ENCODE measurements around the gene PCDHB16. TPM values are rescaled to one million over a fixed set of nuclear protein-coding genes. Genes with fewer than 3 reads are reported as not detected.
"Not testable (repeated sequence)": the region's sequence is repeated elsewhere in the genome, so short reads cannot be mapped to it uniquely, and the experiment has no call there.

PCDHB16 gene
- total and polyA plus RNA-seq, 9 donors: 2.1 to 6.5 (median 3.9) TPM

GRCh38 chr5:141152096-141152495 lies 30.1 kb upstream of the PCDHB16 start:
- not testable (repeated sequence) for H3K4me3 ChIP-seq (ENCODE audit: low read length); H3K36me3 ChIP-seq (ENCODE audit: control insufficient read depth, insufficient read depth, low read length); H3K4me1 ChIP-seq (ENCODE audit: control insufficient read depth, insufficient read depth, low read length); DNase-seq; H3K27ac ChIP-seq (ENCODE audit: low read length)
- Histone ChIP-seq H3K27me3 (ENCODE audit: control insufficient read depth, insufficient read depth, low read length) (peaks cover 17% of the 10 kb centered on the region), H3K9me3 (replicated peaks; ENCODE audit: control insufficient read depth, low read depth, low read length) (peaks cover 40% of the 10 kb centered on the region)
- WGBS (ENCODE audit: insufficient coverage): 25% methylated on average over 28 of the region's 36 CpGs

- Histone ChIP-seq H3K4me3 (ENCODE audit: low read length) (no peak overlapping the region), H3K36me3 (ENCODE audit: control insufficient read depth, insufficient read depth, low read length) (no peaks in the 10 kb centered on the region), H3K4me1 (ENCODE audit: control insufficient read depth, insufficient read depth, low read length) (no peaks in the 10 kb centered on the region), H3K27me3 (ENCODE audit: control insufficient read depth, insufficient read depth, low read length) (peaks cover 18% of the 10 kb centered on the region), H3K27ac (ENCODE audit: low read length) (no peak overlapping the region), H3K9me3 (replicated peaks; ENCODE audit: control insufficient read depth, low read depth, low read length) (peaks cover 36% of the 10 kb centered on the region)
- DNase-seq: no peak
- 30% methylated on average over 10 of the region's 21 CpGs for WGBS (ENCODE audit: insufficient coverage)
These were observed 26.4 kb upstream of the PCDHB16 start for GRCh38 chr5:141155540-141156374.

GRCh38 chr5:141157356-141157755 lies 24.8 kb upstream of the PCDHB16 start:
- Histone ChIP-seq H3K9me3 (replicated peaks; ENCODE audit: control insufficient read depth, low read depth, low read length) (peaks cover 29% of the 10 kb centered on the region), H3K27me3 (ENCODE audit: control insufficient read depth, insufficient read depth, low read length) (peaks cover 11% of the 10 kb centered on the region)
- H3K27ac ChIP-seq (ENCODE audit: low read length); DNase-seq; H3K4me3 ChIP-seq (ENCODE audit: low read length); H3K36me3 ChIP-seq (ENCODE audit: control insufficient read depth, insufficient read depth, low read length); H3K4me1 ChIP-seq (ENCODE audit: control insufficient read depth, insufficient read depth, low read length): not testable (repeated sequence)
- WGBS (ENCODE audit: insufficient coverage): 30% methylated on average over 19 of the region's 38 CpGs

DNA sequence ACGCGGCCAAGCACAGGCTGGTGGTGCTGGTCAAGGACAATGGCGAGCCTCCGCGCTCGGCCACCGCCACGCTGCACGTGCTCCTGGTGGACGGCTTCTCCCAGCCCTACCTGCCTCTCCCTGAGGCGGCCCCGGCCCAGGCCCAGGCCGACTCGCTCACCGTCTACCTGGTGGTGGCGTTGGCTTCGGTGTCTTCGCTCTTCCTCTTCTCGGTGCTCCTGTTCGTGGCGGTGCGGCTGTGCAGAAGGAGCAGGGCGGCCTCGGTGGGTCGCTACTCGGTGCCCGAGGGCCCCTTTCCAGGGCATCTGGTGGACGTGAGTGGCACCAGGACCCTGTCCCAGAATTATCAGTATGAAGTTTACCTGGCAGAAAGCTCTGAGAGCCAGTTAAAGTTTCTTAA lies 24.3 kb upstream of the PCDHB16 start:
- DNase-seq; H3K4me1 ChIP-seq (ENCODE audit: control insufficient read depth, insufficient read depth, low read length); H3K36me3 ChIP-seq (ENCODE audit: control insufficient read depth, insufficient read depth, low read length); H3K4me3 ChIP-seq (ENCODE audit: low read length); H3K27ac ChIP-seq (ENCODE audit: low read length): not testable (repeated sequence)
- 24% methylated on average over 25 of the region's 28 CpGs for WGBS (ENCODE audit: insufficient coverage)
- H3K27me3 ChIP-seq (ENCODE audit: control insufficient read depth, insufficient read depth, low read length): peaks cover 11% of the 10 kb centered on the region
- H3K9me3 ChIP-seq (replicated peaks; ENCODE audit: control insufficient read depth, low read depth, low read length): peaks cover 30% of the 10 kb centered on the region

DNA sequence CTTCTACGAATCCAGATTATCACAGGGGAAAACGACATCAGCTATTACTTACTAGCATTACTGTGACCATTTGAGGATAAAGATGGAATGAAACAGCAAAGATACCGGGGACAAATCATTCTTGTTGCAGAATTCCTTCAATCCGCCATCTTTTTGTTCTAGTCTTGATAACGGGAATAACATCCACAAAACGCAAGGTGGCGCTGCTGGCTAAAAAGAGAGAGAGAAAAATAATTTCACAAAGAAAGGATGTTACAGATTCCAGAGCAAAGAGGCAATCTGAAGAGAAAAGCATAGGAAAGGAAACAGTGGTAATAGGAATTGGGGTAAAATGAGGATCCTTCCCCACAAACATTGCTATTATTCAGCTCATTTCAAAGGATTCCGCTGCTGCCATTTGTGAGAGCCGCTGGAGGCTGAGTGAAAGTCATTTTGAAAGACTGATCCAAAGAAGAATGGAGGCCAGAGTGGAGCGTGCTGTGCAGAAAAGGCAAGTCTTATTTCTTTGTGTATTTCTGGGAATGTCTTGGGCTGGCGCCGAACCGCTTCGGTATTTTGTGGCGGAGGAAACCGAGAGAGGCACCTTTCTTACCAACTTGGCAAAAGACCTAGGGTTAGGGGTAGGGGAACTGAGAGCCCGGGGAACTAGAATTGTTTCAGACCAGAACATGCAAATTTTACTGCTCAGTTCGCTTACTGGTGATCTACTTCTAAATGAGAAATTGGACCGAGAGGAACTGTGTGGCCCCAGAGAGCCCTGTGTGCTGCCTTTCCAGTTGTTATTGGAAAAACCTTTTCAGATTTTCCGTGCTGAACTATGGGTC lies 9.6 kb upstream of the PCDHB16 start, which contains the start of gene PCDHB7:
PCDHB7 (plus strand) TSS at position 264 of the 824 bp plus-strand sequence; CDS start at position 456, 192 bp downstream.
- peak within 1 kb of the TSS; percentile 14 for H3K4me3 ChIP-seq (ENCODE audit: low read length)
- peaks cover 19% of the 10 kb centered on the region for H3K9me3 ChIP-seq (replicated peaks; ENCODE audit: control insufficient read depth, low read depth, low read length)
- peak; percentile 40 for DNase-seq
- no peak within 1 kb of the TSS for H3K27ac ChIP-seq (ENCODE audit: low read length)
- peaks cover 13% of the 10 kb centered on the region for H3K27me3 ChIP-seq (ENCODE audit: control insufficient read depth, insufficient read depth, low read length)
- H3K4me1 ChIP-seq (ENCODE audit: control insufficient read depth, insufficient read depth, low read length): no peaks in the 10 kb centered on the region
- 36% methylated on average over 12 of the region's 20 CpGs for WGBS (ENCODE audit: insufficient coverage)
- H3K36me3 ChIP-seq (ENCODE audit: control insufficient read depth, insufficient read depth, low read length): no peaks in the 10 kb centered on the region

GRCh38 chr5:141174291-141175104 lies 7.7 kb upstream of the PCDHB16 start:
- H3K36me3 ChIP-seq (ENCODE audit: control insufficient read depth, insufficient read depth, low read length); DNase-seq; H3K4me1 ChIP-seq (ENCODE audit: control insufficient read depth, insufficient read depth, low read length); H3K4me3 ChIP-seq (ENCODE audit: low read length); H3K27ac ChIP-seq (ENCODE audit: low read length): not testable (repeated sequence)
- 34% methylated on average over 64 of the region's 79 CpGs for WGBS (ENCODE audit: insufficient coverage)
- H3K27me3 ChIP-seq (ENCODE audit: control insufficient read depth, insufficient read depth, low read length): peaks cover 13% of the 10 kb centered on the region
- H3K9me3 ChIP-seq (replicated peaks; ENCODE audit: control insufficient read depth, low read depth, low read length): peaks cover 19% of the 10 kb centered on the region

- peaks cover 16% of the 10 kb centered on the region for H3K27me3 ChIP-seq (ENCODE audit: control insufficient read depth, insufficient read depth, low read length)
- H3K36me3 ChIP-seq (ENCODE audit: control insufficient read depth, insufficient read depth, low read length): no peaks in the 10 kb centered on the region
- H3K4me3 ChIP-seq (ENCODE audit: low read length): no peak overlapping the region
- H3K4me1 ChIP-seq (ENCODE audit: control insufficient read depth, insufficient read depth, low read length): no peaks in the 10 kb centered on the region
- no peak overlapping the region for H3K27ac ChIP-seq (ENCODE audit: low read length)
- DNase-seq: no peak
- WGBS (ENCODE audit: insufficient coverage): no CpG with 5 or more reads among the region's 1 CpG
- peaks cover 22% of the 10 kb centered on the region for H3K9me3 ChIP-seq (replicated peaks; ENCODE audit: control insufficient read depth, low read depth, low read length)
These were observed 6.3 kb upstream of the PCDHB16 start for GRCh38 chr5:141175933-141176332.

DNA sequence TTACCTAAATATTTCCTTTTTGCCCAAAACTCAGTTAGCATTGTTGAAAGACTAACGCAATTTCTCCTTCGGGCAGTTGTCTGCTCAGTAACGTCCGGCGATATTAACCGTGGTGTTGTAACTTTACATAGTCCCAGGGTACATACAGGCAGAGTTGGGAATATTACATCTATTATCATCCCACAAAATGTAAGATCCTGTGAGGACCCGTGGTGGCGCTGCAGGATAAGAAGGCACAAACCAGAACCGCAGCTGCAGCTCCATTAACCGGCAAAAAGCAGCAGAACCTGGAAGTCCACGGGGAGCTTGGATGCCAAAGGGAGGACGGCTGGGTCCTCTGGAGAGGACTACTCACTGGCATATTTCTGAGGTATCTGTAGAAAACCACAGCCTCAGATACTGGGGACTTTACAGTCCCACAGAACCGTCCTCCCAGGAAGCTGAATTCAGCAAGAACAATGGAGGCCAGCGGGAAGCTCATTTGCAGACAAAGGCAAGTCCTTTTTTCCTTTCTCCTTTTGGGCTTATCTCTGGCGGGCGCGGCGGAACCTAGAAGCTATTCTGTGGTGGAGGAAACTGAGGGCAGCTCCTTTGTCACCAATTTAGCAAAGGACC lies 4.5 kb upstream of the PCDHB16 start, which contains the start of gene PCDHB8:
PCDHB8 (plus strand) TSS at position 214 of the 615 bp plus-strand sequence; CDS start at position 459, 245 bp downstream.
- H3K27ac ChIP-seq (ENCODE audit: low read length); H3K36me3 ChIP-seq (ENCODE audit: control insufficient read depth, insufficient read depth, low read length); H3K4me3 ChIP-seq (ENCODE audit: low read length); H3K4me1 ChIP-seq (ENCODE audit: control insufficient read depth, insufficient read depth, low read length); DNase-seq: not testable (repeated sequence)
- WGBS (ENCODE audit: insufficient coverage): 43% methylated on average over 3 of the region's 18 CpGs
- Histone ChIP-seq H3K9me3 (replicated peaks; ENCODE audit: control insufficient read depth, low read depth, low read length) (peaks cover 24% of the 10 kb centered on the region), H3K27me3 (ENCODE audit: control insufficient read depth, insufficient read depth, low read length) (peaks cover 16% of the 10 kb centered on the region)

GRCh38 chr5:141179371-141179770 lies 2.8 kb upstream of the PCDHB16 start:
- H3K27ac ChIP-seq (ENCODE audit: low read length); H3K4me3 ChIP-seq (ENCODE audit: low read length); H3K27me3 ChIP-seq (ENCODE audit: control insufficient read depth, insufficient read depth, low read length); H3K36me3 ChIP-seq (ENCODE audit: control insufficient read depth, insufficient read depth, low read length); DNase-seq; H3K4me1 ChIP-seq (ENCODE audit: control insufficient read depth, insufficient read depth, low read length): not testable (repeated sequence)
- 30% methylated on average over 22 of the region's 39 CpGs for WGBS (ENCODE audit: insufficient coverage)
- H3K9me3 ChIP-seq (replicated peaks; ENCODE audit: control insufficient read depth, low read depth, low read length): peaks cover 18% of the 10 kb centered on the region

All from muscle of leg (tissue), 11 donors.